Fibroblast of pulmonary artery (primary cell): ENCODE measurements around the gene CD55.

ENCODE experiments used
- DNase-seq: peaks from one replicate; pipeline ENCODE4 v3.0.0-alpha.2; 2010; ENCODE audit warnings: low read depth
- H3K4me3 ChIP-seq: replicated peaks from 2 replicates; pipeline ENCODE4 v1.5.1; 2011; ENCODE audit warnings: low read depth, mild to moderate bottlenecking, control low read depth, low read length, moderate library complexity
- CTCF ChIP-seq: IDR thresholded peaks from 2 replicates; pipeline ENCODE4 v1.5.1; 2011; ENCODE audit warnings: mild to moderate bottlenecking, control low read depth, low read length, inconsistent platforms; ENCODE audit errors: missing control alignments

CD55 gene

GRCh38 chr1:207361029-207361428 lies 39.6 kb downstream of the CD55 start:
- DNase-seq: no peak
- H3K4me3 ChIP-seq: no peak overlapping the region
- TF ChIP-seq CTCF: no peak

GRCh38 chr1:207361889-207362288 lies 40.4 kb downstream of the CD55 start:
- no peak for TF ChIP-seq CTCF

GRCh38 chr1:207362962-207363860 lies 41.7 kb downstream of the CD55 start:
- no peak overlapping the region for H3K4me3 ChIP-seq
- no peak for TF ChIP-seq CTCF
- peak; percentile 59 for DNase-seq

More at GRCh38 chr1:207361889-207362288, 40.4 kb downstream of the CD55 start:
- no peak for DNase-seq
- H3K4me3 ChIP-seq: no peak overlapping the region

- no peak for TF ChIP-seq CTCF
- no peak for DNase-seq
- no peak overlapping the region for H3K4me3 ChIP-seq
These were observed 42.4 kb downstream of the CD55 start for GRCh38 chr1:207363871-207364270.

- TF ChIP-seq CTCF: no peak
- DNase-seq: no peak
- no peak overlapping the region for H3K4me3 ChIP-seq
These were observed 43.1 kb downstream of the CD55 start for GRCh38 chr1:207364614-207365013.

- DNase-seq: no peak
- TF ChIP-seq CTCF: no peak
These were observed 43.6 kb downstream of the CD55 start for GRCh38 chr1:207365063-207365462.

GRCh38 chr1:207366022-207366421 lies 44.5 kb downstream of the CD55 start:
- no peak overlapping the region for H3K4me3 ChIP-seq
- no peak for DNase-seq
- no peak for TF ChIP-seq CTCF

More at GRCh38 chr1:207365063-207365462, 43.6 kb downstream of the CD55 start:
- H3K4me3 ChIP-seq: no peak overlapping the region
